Measurements from ENCODE around the gene NR1H3.

DNA sequence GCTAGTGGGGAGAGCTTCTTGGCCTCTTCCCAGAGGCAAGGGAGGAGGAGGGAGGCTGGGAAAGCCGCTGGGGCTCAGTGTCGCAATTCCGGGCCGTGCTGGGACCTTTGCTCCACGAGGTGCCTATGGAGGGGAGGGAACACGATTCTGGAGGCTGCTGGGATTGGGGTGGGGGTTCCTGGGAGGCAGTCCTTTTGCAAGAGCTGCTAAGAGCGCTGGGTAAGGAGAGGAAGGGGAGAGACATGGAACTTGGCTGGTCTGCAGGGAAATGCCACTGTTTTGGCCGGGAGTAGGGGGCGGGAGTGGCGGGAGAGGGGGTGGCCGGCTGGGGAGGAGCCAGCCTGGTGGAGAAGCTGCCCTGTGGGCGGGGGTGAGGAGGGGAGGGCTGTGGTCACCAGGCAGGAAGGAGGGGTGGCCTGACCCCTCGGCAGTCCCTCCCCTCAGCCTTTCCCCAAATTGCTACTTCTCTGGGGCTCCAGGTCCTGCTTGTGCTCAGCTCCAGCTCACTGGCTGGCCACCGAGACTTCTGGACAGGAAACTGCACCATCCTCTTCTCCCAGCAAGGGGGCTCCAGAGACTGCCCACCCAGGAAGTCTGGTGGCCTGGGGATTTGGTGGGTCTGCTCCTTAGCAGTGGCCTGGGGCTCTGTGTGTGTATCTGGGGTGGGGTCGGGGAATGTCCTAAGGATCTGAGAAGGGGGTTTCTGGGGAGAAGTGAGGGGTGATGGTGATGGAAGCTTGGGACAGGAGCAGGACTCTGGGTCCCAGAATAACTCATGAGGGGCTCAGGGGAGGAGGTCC lies at the start of gene NR1H3:
- TF ChIP-seq RAD21 (IDR thresholded peaks at IDR 0.05; ENCODE audit: insufficient read depth, low read depth, low read length) = peak; percentile 54
- TF ChIP-seq CREB1 (IDR thresholded peaks at IDR 0.05; ENCODE audit: low read depth) = no peak
- no peak for TF ChIP-seq GATAD2B (conservative IDR thresholded peaks at IDR 0.05; ENCODE audit: low read depth)
- TF ChIP-seq, protein P1, sequence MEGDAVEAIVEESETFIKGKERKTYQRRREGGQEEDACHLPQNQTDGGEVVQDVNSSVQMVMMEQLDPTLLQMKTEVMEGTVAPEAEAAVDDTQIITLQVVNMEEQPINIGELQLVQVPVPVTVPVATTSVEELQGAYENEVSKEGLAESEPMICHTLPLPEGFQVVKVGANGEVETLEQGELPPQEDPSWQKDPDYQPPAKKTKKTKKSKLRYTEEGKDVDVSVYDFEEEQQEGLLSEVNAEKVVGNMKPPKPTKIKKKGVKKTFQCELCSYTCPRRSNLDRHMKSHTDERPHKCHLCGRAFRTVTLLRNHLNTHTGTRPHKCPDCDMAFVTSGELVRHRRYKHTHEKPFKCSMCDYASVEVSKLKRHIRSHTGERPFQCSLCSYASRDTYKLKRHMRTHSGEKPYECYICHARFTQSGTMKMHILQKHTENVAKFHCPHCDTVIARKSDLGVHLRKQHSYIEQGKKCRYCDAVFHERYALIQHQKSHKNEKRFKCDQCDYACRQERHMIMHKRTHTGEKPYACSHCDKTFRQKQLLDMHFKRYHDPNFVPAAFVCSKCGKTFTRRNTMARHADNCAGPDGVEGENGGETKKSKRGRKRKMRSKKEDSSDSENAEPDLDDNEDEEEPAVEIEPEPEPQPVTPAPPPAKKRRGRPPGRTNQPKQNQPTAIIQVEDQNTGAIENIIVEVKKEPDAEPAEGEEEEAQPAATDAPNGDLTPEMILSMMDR (IDR thresholded peaks at IDR 0.05 in 2 of 3, conservative IDR thresholded peaks at IDR 0.05 in 1 of 3; ENCODE audit: control insufficient read depth in 2 of 3, extremely low read depth in 1 of 3, insufficient read depth in 1 of 3, low read depth in 3 of 3, low read length in 3 of 3) = peak in 2 of 3 experiments; percentile 22 to 43; a peak in 3 of 6 replicates
- TF ChIP-seq USF2 (IDR thresholded peaks at IDR 0.05; ENCODE audit: borderline replicate concordance, low read depth, low read length) = no peak
- no peak for TF ChIP-seq POLR2A (IDR thresholded peaks at IDR 0.05; ENCODE audit: low read depth, low read length)
- TF ChIP-seq ELK1 (IDR thresholded peaks at IDR 0.05; ENCODE audit: low read depth, low read length) = no peak
- no peak for TF ChIP-seq TAF1 (IDR thresholded peaks at IDR 0.05; ENCODE audit: borderline replicate concordance, low read depth, low read length)
- no peak for TF ChIP-seq CBX3 (IDR thresholded peaks at IDR 0.05; ENCODE audit: borderline replicate concordance, low read depth)

All from GM12878 (cell line).